ENCODE measurements around the gene TBC1D9.

The TBC1D9 gene

DNA sequence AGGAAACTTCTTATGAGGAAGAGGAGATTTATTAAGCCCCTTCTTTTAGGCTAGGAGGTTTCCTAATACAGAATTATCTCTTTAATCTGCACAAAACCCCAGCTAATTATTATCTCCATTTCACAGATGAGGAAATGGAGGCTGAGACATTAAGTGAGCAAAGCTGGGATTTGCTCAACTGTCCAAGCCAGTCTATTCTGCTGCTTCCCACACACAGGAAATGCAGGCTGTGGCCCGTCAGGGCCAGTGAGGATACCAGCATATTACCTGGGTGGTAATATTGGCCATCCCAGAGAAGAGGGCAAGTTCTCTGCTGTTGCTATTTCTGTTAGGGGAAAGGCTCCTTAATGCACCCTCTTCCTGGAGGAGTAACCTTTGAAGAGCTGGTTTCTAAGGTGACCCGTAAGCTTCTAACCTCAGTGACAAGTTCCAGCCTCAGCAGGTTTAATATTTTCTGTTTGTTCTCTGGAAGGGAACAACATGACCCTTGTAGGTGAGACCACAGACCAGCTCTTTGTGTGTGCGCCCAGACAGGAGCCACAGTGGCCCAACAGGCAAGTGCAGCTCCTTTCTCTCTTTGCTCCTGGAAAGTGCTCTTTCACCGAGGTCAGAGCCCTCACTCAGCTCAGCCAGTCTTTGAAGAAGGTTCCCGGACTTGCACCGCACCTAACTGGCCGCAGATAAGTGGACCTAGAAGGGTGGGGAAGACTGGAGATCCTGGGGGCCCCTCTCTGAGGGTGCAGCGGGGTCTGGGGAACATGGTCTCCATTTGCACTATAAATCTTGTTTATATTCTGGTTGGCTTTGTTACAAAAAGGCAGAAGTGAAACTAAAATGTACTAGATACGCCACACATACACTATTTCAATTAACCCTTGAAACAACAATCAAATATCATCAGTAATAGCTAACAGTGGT lies 35.5 kb downstream of the TBC1D9 start:
- no peak for DNase-seq (ENCODE audit: low read depth in 3 of 3)

- DNase-seq (ENCODE audit: low read depth in 3 of 3), result no peak
Measured at GRCh38 chr4:140719686-140720085, 36.5 kb downstream of the TBC1D9 start.

- no peak for DNase-seq (ENCODE audit: low read depth in 3 of 3)
Measured at GRCh38 chr4:140719022-140719421, 37.2 kb downstream of the TBC1D9 start.

DNA sequence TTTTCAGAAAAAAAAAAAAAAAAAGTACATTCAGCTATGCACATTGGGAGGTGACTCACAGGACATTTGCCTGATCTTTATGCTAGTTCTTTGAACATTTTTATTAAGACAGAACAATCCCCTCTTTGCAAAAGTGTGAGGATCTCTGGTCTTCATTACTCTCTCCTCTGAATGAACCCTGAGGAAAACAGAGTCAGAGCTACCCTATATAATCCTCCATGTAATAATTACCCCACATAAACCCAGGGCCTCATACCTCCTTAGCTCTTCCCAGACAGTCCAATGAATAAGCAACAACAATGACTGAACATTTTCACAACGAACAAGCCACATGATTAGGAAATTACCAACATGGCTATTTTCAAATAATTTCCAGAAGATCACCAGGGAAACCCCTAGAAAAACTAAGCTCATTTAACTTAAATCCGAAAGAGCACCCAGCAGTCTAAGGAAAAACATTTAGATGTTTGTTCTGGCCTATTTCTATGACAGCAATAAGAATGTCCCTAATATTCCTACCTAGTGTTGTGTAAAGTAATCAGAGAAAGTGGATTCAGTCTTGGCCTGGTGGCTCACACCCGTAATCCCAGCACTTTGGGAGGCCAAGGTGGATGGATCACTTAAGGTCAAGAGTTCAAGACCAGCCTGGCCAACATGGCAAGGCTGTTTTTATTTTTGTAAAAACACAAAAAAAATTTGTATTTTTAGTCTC lies 37.8 kb downstream of the TBC1D9 start:
- no peak for DNase-seq (ENCODE audit: low read depth in 3 of 3)

DNA sequence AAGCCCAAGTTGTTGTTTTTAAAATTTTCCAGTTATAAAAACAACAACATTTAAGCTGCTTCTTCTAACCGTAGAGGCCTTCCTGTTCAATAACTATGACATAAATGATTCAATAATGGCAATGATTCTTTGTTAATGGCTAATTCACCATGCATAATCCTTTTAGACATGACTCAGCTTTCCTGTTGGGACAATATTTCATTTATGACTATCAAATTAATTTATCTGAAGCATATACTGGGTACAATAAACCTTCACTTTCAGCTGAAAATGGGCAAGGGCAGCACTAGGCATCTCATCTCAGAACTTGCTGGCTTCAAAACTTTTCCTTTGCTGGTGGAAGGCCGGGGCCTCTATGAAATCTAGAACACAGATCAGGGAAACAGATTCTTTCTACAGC lies 38.9 kb downstream of the TBC1D9 start:
- no peak for DNase-seq (ENCODE audit: low read depth in 3 of 3)

DNA sequence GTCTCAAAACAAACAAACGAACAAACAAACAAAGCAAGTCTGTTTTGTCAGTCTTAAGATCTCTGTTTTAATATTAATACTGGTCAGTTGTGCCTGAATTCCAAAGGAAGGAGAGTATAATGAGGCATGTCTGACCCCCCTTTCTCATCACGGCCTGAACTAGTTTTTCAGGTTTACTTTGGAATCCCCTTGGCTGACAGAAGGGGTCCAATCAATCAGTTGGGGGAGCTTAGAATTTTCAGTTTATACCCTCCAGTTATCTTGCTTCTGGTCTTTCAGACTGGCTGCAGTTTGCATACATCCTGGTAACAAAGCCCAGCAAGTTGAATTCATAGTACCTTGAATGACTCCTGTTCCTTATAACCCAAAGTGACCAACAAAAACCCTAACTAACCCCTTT lies 41.1 kb downstream of the TBC1D9 start:
- no peak for DNase-seq (ENCODE audit: low read depth in 3 of 3)

DNA sequence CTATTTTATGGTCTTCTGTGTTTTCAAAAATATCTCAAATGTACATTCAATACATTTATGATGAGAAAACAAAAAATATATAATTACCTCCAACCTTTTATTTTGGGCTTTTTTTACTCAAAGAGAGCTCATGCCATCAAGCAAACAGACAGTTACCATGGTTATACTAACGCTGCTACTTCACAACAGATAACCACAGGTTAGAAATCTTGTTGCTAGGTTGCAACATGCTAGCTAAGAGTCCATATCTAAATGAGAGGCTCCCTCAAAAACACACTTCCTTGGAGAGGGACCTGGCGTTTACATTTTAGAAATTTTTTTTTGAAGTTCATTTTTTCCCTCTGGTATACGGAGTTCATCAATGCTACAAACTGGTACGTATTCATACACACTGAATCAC lies 44.3 kb downstream of the TBC1D9 start:
- no peak for DNase-seq (ENCODE audit: low read depth in 3 of 3)

GRCh38 chr4:140710908-140711622 lies 45.1 kb downstream of the TBC1D9 start:
- no peak for DNase-seq (ENCODE audit: low read depth in 3 of 3)

- DNase-seq (ENCODE audit: low read depth in 3 of 3), result no peak
Measured at GRCh38 chr4:140707325-140707724, 48.9 kb downstream of the TBC1D9 start.

DNA sequence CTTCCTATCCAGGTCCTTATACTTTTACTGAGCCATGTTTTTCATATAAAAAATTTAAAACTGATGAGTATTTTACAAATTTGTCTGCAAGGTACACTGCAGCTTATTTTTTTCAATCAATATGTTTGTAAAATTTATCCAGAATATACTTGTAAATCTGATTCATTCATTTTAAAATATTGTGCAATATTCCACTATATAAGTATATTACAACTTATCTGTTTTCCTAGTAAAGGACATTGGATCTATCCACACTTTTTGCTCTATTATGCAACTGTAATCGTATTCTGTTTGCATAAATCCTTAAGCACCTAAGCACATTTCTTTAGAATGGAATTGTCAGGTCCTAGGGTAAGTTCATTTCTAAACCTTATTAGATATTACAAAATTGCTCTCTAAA lies 49.5 kb downstream of the TBC1D9 start:
- no peak for DNase-seq (ENCODE audit: low read depth in 3 of 3)

DNA sequence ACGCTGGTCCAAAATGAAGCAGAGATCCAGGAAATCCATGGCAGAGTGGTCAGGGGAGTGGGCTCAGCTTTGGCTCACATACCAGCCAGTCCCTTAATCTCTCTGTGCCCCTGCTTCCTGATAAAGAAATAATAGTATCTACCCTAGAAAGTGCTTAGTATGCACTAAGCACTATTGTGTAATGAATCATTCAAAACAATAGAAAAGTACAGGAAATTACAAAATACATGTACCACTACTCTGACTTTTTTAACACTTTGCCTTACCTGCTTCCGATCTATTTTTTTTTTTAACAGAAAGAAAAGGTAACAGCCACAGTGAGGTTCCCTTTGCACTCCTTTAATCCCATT lies 49.9 kb downstream of the TBC1D9 start:
- no peak for DNase-seq (ENCODE audit: low read depth in 3 of 3)

GRCh38 chr4:140705625-140706275 lies 50.4 kb downstream of the TBC1D9 start:
- DNase-seq (ENCODE audit: low read depth in 3 of 3), result no peak

DNA sequence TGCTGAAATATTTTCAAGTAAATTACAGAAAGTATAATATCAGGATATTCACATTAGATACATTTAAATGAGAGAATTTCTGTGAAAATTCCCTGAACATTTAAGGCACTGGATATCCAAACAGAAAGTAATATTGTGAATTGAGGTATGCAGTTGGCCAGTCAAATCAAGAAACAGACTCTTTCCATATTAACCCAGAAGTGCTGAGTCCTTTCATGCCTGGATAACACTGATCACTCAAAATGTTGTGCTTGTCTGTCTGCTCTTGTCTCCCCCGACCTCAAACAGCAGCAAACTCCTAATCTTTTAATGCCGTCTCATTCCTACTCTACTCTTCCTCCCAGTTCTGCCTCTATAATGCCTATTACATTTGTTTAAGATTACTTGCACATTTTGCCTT lies 51.2 kb downstream of the TBC1D9 start:
- no peak for DNase-seq (ENCODE audit: low read depth in 3 of 3)

- no peak for DNase-seq (ENCODE audit: low read depth in 3 of 3)
Measured at GRCh38 chr4:140704392-140704960, 51.7 kb downstream of the TBC1D9 start.

DNA sequence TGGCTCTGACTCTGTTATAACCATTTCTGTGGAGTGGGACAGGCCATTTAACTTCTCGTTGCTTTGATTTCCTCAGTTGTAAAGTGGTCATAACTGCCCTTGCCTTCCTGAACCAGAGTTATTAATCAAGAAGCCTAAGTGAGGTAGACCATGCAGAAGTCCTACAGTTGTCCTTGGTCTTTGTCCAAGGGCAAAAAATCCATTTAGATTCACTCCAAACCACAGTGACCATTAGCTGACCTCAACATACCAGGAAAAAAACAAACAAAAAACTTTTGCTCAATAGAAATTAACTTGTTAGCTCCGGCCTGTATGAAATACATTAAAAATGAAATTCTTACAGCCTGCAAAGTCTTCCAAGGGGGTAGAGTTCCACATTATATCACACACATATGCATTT lies 52.7 kb downstream of the TBC1D9 start:
- no peak for DNase-seq (ENCODE audit: low read depth in 3 of 3)

- DNase-seq (ENCODE audit: low read depth in 3 of 3), result no peak
Measured at GRCh38 chr4:140702096-140702757, 54.0 kb downstream of the TBC1D9 start.

- no peak for DNase-seq (ENCODE audit: low read depth in 3 of 3)
Measured at GRCh38 chr4:140701071-140701470, 55.1 kb downstream of the TBC1D9 start.

- DNase-seq (ENCODE audit: low read depth in 3 of 3), result no peak
Measured at GRCh38 chr4:140697709-140698560, 58.2 kb downstream of the TBC1D9 start.

DNA sequence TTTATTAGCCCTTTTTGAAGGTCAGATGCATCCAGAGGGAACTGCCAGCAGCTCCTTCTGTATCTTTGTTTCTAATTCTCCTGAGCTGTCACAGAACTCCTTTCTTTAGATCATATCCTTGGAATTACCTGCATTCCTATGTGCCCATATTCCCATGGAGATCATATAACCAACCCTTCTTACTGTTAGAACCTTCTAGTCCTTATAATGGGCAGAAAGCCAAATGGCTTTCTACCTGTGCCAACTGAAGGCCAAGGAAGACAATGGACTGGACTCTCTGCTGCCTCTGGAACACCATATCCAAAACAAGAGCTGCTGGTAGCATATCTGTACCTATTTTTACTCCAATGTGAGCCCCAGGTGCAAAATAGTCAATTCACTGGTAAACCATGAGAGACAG lies 60.7 kb downstream of the TBC1D9 start:
- DNase-seq (ENCODE audit: low read depth in 3 of 3), result no peak

- no peak for DNase-seq (ENCODE audit: low read depth in 3 of 3)
Measured at GRCh38 chr4:140693562-140693961, 62.6 kb downstream of the TBC1D9 start.

All from stimulated activated CD4-positive, alpha-beta T cell treated with anti-CD3 and anti-CD28 coated beads, TNF-alpha, amount 100 ng/mL, for 4 hours (primary cell).